Caco-2 (cell line): Measurements from ENCODE around the gene GDPD2. TPM values are rescaled to one million over a fixed set of nuclear protein-coding genes. Genes with fewer than 3 reads are reported as not detected.

Experiments
- BruUV-seq: library from RNA; stranded (reverse); fragments of 400-500 nt; replicated peaks from 2 replicates; lab custom pipeline; 2021; lab: Mats Ljungman, UMichigan
- CTCF ChIA-PET: fragments of 300-600 bp; sonication (Branson Sonifier 250); formaldehyde crosslinking; loops from one replicate; lab custom pipeline; 2022; ENCODE audit warnings: antibody characterized with exemption; lab: Charles Lee
- POLR2A ChIA-PET: fragments of 300-600 bp; sonication (Branson Sonifier 250); formaldehyde crosslinking; loops from one replicate; lab custom pipeline; 2022; ENCODE audit warnings: antibody characterized with exemption; lab: Charles Lee
- DNase-seq, 2 experiments: peaks; one replicate each; pipeline versions ENCODE4 v3.0.0 to v3.0.0-alpha.2; 2020 to 2022
- H3K27me3 ChIP-seq: replicated peaks from 2 replicates; pipeline ENCODE4 v1.6.0; 2011; ENCODE audit warnings: low read length; ENCODE audit not compliant: control insufficient read depth, insufficient read depth
- H3K36me3 ChIP-seq: 2 replicates; pipeline ENCODE4 v1.5.1; 2011; ENCODE audit warnings: low read length; ENCODE audit not compliant: control insufficient read depth, insufficient read depth
- H3K4me1 ChIP-seq: fragments of 250-450 bp; sonication (Bioruptor Pico); 2 replicates; pipeline ENCODE4 v1.5.1; 2020; ENCODE audit warnings: mild to moderate bottlenecking
- H3K4me3 ChIP-seq: 2 replicates; pipeline ENCODE4 v1.5.1; 2011; ENCODE audit warnings: low read depth, mild to moderate bottlenecking, control low read depth, low read length
- H3K9me3 ChIP-seq: fragments of 250-450 bp; sonication (Bioruptor Pico); 2 replicates; pipeline ENCODE4 v1.5.1; 2020; ENCODE audit warnings: mild to moderate bottlenecking, moderate library complexity
- H3K27ac Mint-ChIP-seq: one replicate; pipeline ENCODE4 v1.8.0; 2022; ENCODE audit warnings: mixed read lengths; ENCODE audit not compliant: unreplicated experiment
- H3K27me3 Mint-ChIP-seq: one replicate; pipeline ENCODE4 v1.8.0; 2022; ENCODE audit warnings: mixed read lengths; ENCODE audit not compliant: insufficient read depth, unreplicated experiment
- H3K36me3 Mint-ChIP-seq: one replicate; pipeline ENCODE4 v1.8.0; 2022; ENCODE audit warnings: mild to moderate bottlenecking, mixed read lengths; ENCODE audit not compliant: insufficient read depth, unreplicated experiment
- H3K4me1 Mint-ChIP-seq: one replicate; pipeline ENCODE4 v1.8.0; 2022; ENCODE audit warnings: low read depth, mixed read lengths; ENCODE audit not compliant: unreplicated experiment
- H3K4me3 Mint-ChIP-seq: one replicate; pipeline ENCODE4 v1.8.0; 2022; ENCODE audit warnings: mild to moderate bottlenecking, moderate library complexity, mixed read lengths; ENCODE audit not compliant: unreplicated experiment
- H3K9me3 Mint-ChIP-seq: one replicate; pipeline ENCODE4 v1.8.0; 2022; ENCODE audit warnings: mixed read lengths; ENCODE audit not compliant: unreplicated experiment
- intact Hi-C: fragments of 100-400 bp; cut with micrococcal nuclease; formaldehyde crosslinking; loops from one replicate; pipeline ENCODE4 v1.10.0; 2022; ENCODE audit not compliant: unreplicated experiment
- total RNA-seq: library from RNA; stranded (reverse); gene quantifications from 2 replicates; pipeline ENCODE4 v1.2.3, GENCODE V29; 2022
- TF ChIP-seq, protein P1 (sequence below), 2 experiments: fragments of 200-600 bp in 1 of 2; IDR thresholded peaks; 1 replicate in 1 of 2; 2 replicates in 1 of 2; pipeline versions ENCODE4 v1.5.1 to v1.8.0; 2011 to 2022; ENCODE audit warnings: antibody characterized with exemption in 1 of 2, control low read depth in 1 of 2, inconsistent platforms in 1 of 2, low read depth in 1 of 2, low read length in 1 of 2, mild to moderate bottlenecking in 1 of 2, moderate library complexity in 1 of 2; ENCODE audit not compliant: insufficient read depth in 1 of 2, severe bottlenecking in 1 of 2, unreplicated experiment in 1 of 2

The GDPD2 gene
- total RNA-seq, 1 experiment from 2014 or later = 1.9 TPM

DNA sequence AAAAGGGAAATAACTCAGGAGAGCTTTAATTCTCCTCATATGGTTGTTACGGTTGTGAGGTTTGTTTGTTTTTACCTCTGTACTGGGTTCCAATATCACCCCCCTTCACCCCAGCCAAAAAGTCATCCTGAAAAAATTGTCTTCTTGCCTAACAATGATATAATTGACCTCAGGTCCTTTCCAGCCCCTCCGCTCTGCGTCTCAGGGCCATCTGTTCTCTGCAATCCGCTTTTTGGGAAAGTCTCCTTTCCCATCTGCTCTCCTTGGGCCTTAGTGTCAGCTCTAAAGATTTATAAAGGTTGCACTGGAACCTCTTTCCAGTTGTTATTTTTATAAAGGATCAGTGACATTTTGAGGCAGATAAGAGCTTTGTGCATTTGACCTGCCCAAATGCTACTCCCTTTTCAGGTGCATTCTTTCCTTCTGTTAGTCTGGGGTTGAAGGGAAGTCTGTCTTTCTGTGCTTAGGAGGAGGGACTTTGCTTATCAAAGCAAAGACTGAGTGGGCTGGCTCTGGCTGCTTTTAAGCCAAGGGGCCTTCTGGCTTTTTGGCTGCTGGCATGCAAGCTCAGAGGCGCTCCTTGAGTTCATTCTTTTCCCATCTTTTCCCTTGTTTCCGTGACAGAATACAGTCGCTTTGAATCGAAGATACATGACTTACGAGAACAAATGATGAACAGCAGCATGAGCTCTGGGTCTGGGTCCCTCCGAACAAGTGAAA, 55.6 kb downstream of the GDPD2 start:
- TF ChIP-seq, protein P1, sequence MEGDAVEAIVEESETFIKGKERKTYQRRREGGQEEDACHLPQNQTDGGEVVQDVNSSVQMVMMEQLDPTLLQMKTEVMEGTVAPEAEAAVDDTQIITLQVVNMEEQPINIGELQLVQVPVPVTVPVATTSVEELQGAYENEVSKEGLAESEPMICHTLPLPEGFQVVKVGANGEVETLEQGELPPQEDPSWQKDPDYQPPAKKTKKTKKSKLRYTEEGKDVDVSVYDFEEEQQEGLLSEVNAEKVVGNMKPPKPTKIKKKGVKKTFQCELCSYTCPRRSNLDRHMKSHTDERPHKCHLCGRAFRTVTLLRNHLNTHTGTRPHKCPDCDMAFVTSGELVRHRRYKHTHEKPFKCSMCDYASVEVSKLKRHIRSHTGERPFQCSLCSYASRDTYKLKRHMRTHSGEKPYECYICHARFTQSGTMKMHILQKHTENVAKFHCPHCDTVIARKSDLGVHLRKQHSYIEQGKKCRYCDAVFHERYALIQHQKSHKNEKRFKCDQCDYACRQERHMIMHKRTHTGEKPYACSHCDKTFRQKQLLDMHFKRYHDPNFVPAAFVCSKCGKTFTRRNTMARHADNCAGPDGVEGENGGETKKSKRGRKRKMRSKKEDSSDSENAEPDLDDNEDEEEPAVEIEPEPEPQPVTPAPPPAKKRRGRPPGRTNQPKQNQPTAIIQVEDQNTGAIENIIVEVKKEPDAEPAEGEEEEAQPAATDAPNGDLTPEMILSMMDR (IDR thresholded peaks at IDR 0.05; ENCODE audit: insufficient read depth in 1 of 2, low read depth in 1 of 2, low read length in 1 of 2, severe bottlenecking in 1 of 2, unreplicated experiment in 1 of 2) = no peak
- H3K27me3 Mint-ChIP-seq = no peaks in the 10 kb centered on the region
- Histone ChIP-seq H3K4me3 (no peak overlapping the region), H3K27me3 (no peaks in the 10 kb centered on the region), H3K4me1 (peaks cover 23% of the 10 kb centered on the region), H3K36me3 (no peaks in the 10 kb centered on the region; the same call in 1 of the 2 replicates), H3K9me3 (no peaks in the 10 kb centered on the region)
- H3K4me1 Mint-ChIP-seq = peaks cover 8% of the 10 kb centered on the region
- H3K27ac Mint-ChIP-seq = no peak overlapping the region
- CTCF ChIA-PET = interaction anchor here (0.5 to 3.0 kb wide), 2 partner anchors 75 to 259 kb away, joined by 3 to 10 read pairs; no protein-coding TSS in a partner anchor
- no peak for DNase-seq
- no TSS peak for BruUV-seq
- no peaks in the 10 kb centered on the region for H3K9me3 Mint-ChIP-seq
- peaks cover 31% of the 10 kb centered on the region for H3K36me3 Mint-ChIP-seq
- intact Hi-C loops = loop anchor here (2.0 kb wide), 1 partner anchor 24 kb away; no protein-coding TSS in a partner anchor
- H3K4me3 Mint-ChIP-seq = no peak overlapping the region
- POLR2A ChIA-PET = interaction anchor here (0.6 kb wide), 1 partner anchor 1055 kb away, joined by 3 read pairs; no protein-coding TSS in a partner anchor

DNA sequence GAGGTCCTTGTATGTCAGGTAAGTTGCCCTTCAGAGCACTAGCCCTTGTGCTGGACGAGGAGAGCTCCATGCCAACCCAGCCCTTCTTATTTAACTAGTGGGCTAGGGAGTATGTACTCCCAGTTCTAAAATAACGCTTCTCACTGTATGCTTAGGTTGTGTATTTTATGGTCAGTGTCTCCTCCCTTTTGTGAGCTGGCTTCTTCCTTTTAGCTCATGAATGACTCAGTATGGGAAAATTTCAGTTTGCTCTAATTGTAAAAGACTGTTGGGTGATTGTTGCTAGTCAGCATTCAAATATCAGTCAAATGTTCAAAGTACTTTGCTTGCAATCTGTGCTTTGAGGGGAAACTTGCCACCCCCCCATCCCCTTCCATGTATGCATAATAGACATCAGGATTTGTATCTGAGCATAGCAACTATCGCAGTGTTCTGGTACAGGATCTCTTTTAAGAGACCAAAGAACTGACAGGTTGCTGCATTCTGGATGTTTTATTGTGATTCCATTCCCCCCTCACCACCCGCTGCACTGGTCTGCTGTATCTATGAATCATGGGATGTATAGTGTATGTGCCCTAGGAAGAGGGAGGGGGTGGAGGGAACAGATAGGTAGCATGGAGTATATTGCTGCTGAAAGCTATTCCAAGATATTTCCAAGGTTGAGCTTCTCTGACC, 56.3 kb downstream of the GDPD2 start:
- peaks cover 8% of the 10 kb centered on the region for H3K4me1 Mint-ChIP-seq
- H3K36me3 Mint-ChIP-seq = peaks cover 24% of the 10 kb centered on the region
- H3K4me3 Mint-ChIP-seq = no peak overlapping the region
- H3K9me3 Mint-ChIP-seq = no peaks in the 10 kb centered on the region
- no peaks in the 10 kb centered on the region for H3K27me3 Mint-ChIP-seq
- no peak overlapping the region for H3K4me3 ChIP-seq
- H3K4me1 ChIP-seq = peaks cover 23% of the 10 kb centered on the region
- H3K9me3 ChIP-seq = no peaks in the 10 kb centered on the region
- no TSS peak for BruUV-seq
- intact Hi-C loops = loop anchor here (2.0 kb wide), 1 partner anchor 25 kb away; no protein-coding TSS in a partner anchor
- ChIA-PET POLR2A (no interaction called here), CTCF (interaction anchor here (1.2 to 3.0 kb wide), 2 partner anchors 25 to 75 kb away, joined by 7 to 10 read pairs; no protein-coding TSS in a partner anchor)
- no peaks in the 10 kb centered on the region for H3K27me3 ChIP-seq
- TF ChIP-seq, protein P1 (IDR thresholded peaks at IDR 0.05; ENCODE audit: insufficient read depth in 1 of 2, low read depth in 1 of 2, low read length in 1 of 2, severe bottlenecking in 1 of 2, unreplicated experiment in 1 of 2) = no peak
- no peaks in the 10 kb centered on the region; the same call in 1 of the 2 replicates for H3K36me3 ChIP-seq
- DNase-seq = no peak
- H3K27ac Mint-ChIP-seq = no peak overlapping the region

DNA sequence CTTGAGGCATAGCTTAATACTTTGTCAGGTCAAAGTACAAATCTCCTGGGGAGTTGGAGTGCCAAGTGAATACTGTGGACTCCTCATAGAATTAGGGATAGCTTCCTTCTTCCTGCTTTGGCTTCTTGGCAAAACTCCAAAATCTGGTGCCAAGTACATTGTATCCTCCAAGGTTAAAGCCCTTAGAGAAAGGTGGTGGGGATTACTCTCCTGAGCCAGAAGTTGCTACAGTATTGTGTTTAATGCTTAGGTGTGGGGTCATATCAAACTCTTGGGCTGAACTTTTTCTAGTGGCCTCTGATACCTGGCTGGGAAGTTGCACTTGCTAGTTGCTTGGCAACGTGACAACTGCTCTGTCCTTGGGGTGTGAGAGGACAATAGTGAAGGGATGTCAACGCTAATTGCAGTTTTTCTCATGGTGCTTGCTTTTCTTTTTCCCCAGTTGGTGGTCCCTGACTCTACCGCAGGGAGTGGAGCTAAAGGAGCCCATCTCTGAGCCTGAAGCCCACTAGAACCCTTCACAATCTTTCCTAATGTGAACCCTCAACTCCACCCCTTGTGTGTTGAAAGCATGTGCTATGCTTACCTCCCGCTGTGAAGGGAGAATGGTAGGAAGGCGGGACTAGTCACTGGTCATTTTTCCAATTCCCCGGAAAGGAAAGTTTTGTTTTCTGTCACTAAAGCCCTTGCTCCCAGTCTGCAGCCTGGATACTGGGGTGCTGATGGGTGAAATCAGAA, 57.0 kb downstream of the GDPD2 start:
- TF ChIP-seq, protein P1 (IDR thresholded peaks at IDR 0.05; ENCODE audit: insufficient read depth in 1 of 2, low read depth in 1 of 2, low read length in 1 of 2, severe bottlenecking in 1 of 2, unreplicated experiment in 1 of 2) = no peak
- DNase-seq = no peak
- Mint-ChIP-seq H3K4me1 (peaks cover 8% of the 10 kb centered on the region), H3K27me3 (no peaks in the 10 kb centered on the region), H3K27ac (no peak overlapping the region), H3K4me3 (no peak overlapping the region), H3K36me3 (peaks cover 21% of the 10 kb centered on the region), H3K9me3 (no peaks in the 10 kb centered on the region)
- Histone ChIP-seq H3K4me1 (peaks cover 23% of the 10 kb centered on the region), H3K4me3 (no peak overlapping the region), H3K36me3 (no peaks in the 10 kb centered on the region; the same call in 1 of the 2 replicates), H3K9me3 (no peaks in the 10 kb centered on the region), H3K27me3 (no peaks in the 10 kb centered on the region)
- ChIA-PET CTCF (interaction anchor here (1.2 to 3.0 kb wide), 2 partner anchors 25 to 74 kb away, joined by 7 to 10 read pairs; no protein-coding TSS in a partner anchor), POLR2A (no interaction called here)
- no TSS peak for BruUV-seq
- intact Hi-C loops = loop anchor here (2.0 kb wide), 1 partner anchor 25 kb away; no protein-coding TSS in a partner anchor
